PC-9 (cell line): Measurements from ENCODE around the gene TRIP13.

Experiments
- EZH2 ChIP-seq: fragments of 200-600 bp; sonication (generic); IDR thresholded peaks from 2 replicates; pipeline ENCODE4 v1.8.0; 2017; ENCODE audit warnings: antibody characterized with exemption, low read depth
- TF ChIP-seq, protein P1 (sequence below): fragments of 200-600 bp; sonication (generic); conservative IDR thresholded peaks from 2 replicates; pipeline ENCODE4 v1.6.1; 2017; ENCODE audit warnings: mixed run types, antibody characterized with exemption, mild to moderate bottlenecking, moderate library complexity

DNA sequence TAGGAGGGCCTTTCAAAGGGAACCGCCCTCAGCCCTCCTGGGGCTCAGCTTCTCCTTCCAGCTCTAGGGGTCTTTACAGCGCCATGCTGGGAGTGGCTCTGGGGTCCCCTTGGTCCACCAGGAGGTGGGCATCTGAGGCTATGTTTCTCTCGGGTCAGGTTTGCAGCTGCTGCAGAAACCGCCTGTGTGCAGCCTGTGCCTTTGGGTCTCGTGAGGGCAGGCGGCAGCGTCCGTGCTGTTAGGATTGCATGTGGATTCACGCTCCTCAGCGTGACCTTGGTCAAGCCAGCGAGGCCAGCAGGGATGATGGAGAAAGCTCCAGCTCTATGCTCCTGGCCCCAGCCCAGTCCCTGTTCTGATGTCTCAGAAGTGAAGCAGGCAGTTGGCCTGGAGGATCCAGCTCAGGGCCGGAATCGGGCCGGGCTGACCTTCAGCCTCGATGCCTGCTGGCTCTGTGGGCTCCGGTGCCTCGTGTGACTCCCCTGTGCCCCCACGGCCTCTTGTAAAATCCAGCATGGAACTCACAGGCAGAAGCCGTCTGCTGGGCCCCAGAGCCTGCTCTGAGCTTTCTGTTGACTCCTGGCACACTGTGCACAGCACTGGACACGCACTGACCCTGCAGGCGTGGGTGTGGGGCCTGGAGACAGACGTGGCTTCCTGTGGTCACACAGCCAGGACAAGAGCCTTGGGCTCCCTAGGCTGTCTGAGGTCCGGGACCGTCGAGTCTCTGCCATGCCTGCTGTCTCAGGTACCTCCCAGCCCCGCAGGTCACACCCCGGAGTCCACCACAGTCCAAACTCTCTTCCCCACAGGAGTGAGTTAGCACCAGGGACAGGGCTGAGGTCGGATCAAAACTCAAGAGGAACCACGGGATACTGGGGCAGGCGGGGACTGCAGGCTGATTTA is 54.3 kb downstream of the TRIP13 start:
- TF ChIP-seq, protein P1, sequence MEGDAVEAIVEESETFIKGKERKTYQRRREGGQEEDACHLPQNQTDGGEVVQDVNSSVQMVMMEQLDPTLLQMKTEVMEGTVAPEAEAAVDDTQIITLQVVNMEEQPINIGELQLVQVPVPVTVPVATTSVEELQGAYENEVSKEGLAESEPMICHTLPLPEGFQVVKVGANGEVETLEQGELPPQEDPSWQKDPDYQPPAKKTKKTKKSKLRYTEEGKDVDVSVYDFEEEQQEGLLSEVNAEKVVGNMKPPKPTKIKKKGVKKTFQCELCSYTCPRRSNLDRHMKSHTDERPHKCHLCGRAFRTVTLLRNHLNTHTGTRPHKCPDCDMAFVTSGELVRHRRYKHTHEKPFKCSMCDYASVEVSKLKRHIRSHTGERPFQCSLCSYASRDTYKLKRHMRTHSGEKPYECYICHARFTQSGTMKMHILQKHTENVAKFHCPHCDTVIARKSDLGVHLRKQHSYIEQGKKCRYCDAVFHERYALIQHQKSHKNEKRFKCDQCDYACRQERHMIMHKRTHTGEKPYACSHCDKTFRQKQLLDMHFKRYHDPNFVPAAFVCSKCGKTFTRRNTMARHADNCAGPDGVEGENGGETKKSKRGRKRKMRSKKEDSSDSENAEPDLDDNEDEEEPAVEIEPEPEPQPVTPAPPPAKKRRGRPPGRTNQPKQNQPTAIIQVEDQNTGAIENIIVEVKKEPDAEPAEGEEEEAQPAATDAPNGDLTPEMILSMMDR: no peak
- TF ChIP-seq EZH2: no peak
